HFFc6 (cell line): Measurements from ENCODE around the gene MFSD1. TPM values are rescaled to one million over a fixed set of nuclear protein-coding genes. Genes with fewer than 3 reads are reported as not detected.

Source experiments
- DNase-seq: peaks from one replicate; pipeline ENCODE4 v3.0.0-alpha.2; 2018
- H3K27ac Mint-ChIP-seq: 2 replicates; pipeline ENCODE4 v1.8.0; 2020; ENCODE audit warnings: mild to moderate bottlenecking, mixed read lengths
- H3K27me3 Mint-ChIP-seq: 2 replicates; pipeline ENCODE4 v1.8.0; 2021; ENCODE audit warnings: mild to moderate bottlenecking, moderate library complexity, mixed read lengths; ENCODE audit not compliant: insufficient read depth
- H3K36me3 Mint-ChIP-seq: 2 replicates; pipeline ENCODE4 v1.8.0; 2021; ENCODE audit warnings: low read depth, mixed read lengths
- H3K4me1 Mint-ChIP-seq: 2 replicates; pipeline ENCODE4 v1.8.0; 2020; ENCODE audit warnings: low read depth, mixed read lengths
- H3K4me3 Mint-ChIP-seq: 2 replicates; pipeline ENCODE4 v1.8.0; 2020; ENCODE audit warnings: mild to moderate bottlenecking, moderate library complexity, mixed read lengths
- H3K9me3 Mint-ChIP-seq: 2 replicates; pipeline ENCODE4 v1.8.0; 2020; ENCODE audit warnings: mild to moderate bottlenecking, mixed read lengths
- long read RNA-seq: library from polyadenylated mRNA; unstranded; transcript quantifications from one replicate; pipeline ENCODE4 v2.0.0, GENCODE V29; 2019
- total RNA-seq, 6 experiments: library from RNA; stranded (reverse); fragmentation: NEBNext Ultra II Directional; extraction: Animal tissue kit (Norgen Biotek cat#: 25700); gene quantifications; 2 replicates in 1 of 6; 3 replicates in 5 of 6; pipeline ENCODE4 v1.2.3, GENCODE V29; 2021
- TF ChIP-seq, protein P1 (sequence below): fragments of 200-600 bp; sonication (generic); IDR thresholded peaks from 2 replicates; pipeline ENCODE4 v1.5.0; 2021; ENCODE audit warnings: antibody characterized with exemption, mild to moderate bottlenecking

The MFSD1 gene, protein sequence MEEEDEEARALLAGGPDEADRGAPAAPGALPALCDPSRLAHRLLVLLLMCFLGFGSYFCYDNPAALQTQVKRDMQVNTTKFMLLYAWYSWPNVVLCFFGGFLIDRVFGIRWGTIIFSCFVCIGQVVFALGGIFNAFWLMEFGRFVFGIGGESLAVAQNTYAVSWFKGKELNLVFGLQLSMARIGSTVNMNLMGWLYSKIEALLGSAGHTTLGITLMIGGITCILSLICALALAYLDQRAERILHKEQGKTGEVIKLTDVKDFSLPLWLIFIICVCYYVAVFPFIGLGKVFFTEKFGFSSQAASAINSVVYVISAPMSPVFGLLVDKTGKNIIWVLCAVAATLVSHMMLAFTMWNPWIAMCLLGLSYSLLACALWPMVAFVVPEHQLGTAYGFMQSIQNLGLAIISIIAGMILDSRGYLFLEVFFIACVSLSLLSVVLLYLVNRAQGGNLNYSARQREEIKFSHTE
- total RNA-seq: 10 to 100 TPM; 61.6 to 75.4 (median 68.8) TPM
- long read RNA-seq, transcript MFSD1-203 (16 exons, 2,423 nt): major isoform, 126 of 152 reads
- long read RNA-seq, partial matches to known transcripts: 7 of 152 reads
- long read RNA-seq, other reads (novel, unspliced or antisense): 10 of 152 reads

DNA sequence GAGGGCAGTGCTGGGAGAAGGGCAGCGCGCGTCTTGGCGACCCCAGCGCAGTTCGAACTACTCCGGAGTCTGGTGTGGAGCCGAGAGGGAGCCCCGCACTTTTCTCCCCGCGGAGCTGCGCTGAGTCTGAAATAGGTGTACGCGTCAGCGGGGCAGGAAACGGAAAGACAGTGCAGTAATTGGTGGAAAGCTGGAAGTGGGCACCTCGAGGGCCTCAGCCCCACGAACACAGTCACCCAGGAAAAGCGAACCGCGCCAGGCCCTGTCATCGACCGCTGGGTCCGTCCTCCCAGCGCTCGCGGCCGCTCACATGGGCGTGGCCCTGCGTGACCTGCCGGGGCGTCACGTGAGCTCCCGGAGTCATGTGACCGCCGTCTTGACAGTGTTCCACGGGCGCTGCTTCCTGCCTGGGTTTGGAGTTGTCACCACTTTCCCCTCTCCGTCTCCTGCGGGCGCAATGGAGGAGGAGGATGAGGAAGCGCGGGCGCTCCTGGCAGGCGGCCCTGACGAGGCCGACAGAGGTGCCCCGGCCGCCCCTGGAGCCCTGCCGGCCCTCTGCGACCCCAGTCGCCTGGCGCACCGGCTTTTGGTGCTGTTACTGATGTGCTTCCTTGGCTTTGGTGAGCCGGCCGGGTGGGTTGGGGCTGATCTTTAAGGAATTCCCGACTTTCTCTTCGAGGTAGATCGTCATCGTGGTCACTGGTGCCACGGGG is at the start of gene MFSD1:
MFSD1 (plus strand) TSS at position 359 of the 713 bp plus-strand sequence; CDS start at position 458, 99 bp downstream.
- Mint-ChIP-seq H3K4me3 (peak within 1 kb of the TSS; percentile 92), H3K27ac (peak within 1 kb of the TSS; percentile 93), H3K27me3 (peaks cover 1% of the 10 kb centered on the region), H3K9me3 (no peaks in the 10 kb centered on the region), H3K36me3 (peaks cover 11% of the 10 kb centered on the region), H3K4me1 (peaks cover 52% of the 10 kb centered on the region)
- DNase-seq: peak; percentile 91
- TF ChIP-seq, protein P1, sequence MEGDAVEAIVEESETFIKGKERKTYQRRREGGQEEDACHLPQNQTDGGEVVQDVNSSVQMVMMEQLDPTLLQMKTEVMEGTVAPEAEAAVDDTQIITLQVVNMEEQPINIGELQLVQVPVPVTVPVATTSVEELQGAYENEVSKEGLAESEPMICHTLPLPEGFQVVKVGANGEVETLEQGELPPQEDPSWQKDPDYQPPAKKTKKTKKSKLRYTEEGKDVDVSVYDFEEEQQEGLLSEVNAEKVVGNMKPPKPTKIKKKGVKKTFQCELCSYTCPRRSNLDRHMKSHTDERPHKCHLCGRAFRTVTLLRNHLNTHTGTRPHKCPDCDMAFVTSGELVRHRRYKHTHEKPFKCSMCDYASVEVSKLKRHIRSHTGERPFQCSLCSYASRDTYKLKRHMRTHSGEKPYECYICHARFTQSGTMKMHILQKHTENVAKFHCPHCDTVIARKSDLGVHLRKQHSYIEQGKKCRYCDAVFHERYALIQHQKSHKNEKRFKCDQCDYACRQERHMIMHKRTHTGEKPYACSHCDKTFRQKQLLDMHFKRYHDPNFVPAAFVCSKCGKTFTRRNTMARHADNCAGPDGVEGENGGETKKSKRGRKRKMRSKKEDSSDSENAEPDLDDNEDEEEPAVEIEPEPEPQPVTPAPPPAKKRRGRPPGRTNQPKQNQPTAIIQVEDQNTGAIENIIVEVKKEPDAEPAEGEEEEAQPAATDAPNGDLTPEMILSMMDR: no peak

DNA sequence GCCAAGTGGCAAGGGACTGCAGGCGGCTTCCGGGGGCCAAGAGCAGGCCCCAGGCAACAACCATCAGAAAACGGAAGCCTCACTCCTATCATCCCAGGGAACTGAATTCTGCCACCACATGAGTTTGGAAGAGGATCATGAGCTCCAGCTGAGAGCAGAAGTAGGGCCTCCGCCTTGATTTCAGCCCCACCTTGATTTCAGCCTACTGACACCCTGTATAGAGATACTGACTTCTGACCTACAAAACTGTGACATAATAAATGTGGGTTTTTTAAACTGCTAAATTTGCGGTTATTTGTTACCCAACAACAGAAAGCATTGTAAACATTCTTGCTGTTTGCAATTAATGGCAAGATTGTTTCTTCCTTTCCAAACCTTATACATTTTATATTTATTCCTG is 48.0 kb upstream of the MFSD1 start:
- Mint-ChIP-seq H3K9me3 (no peaks in the 10 kb centered on the region), H3K4me1 (peaks cover 4% of the 10 kb centered on the region), H3K27me3 (no peaks in the 10 kb centered on the region), H3K4me3 (no peak overlapping the region), H3K27ac (no peak overlapping the region), H3K36me3 (peaks cover 7% of the 10 kb centered on the region; the same call in 1 of the 2 replicates)
- TF ChIP-seq, protein P1: no peak
- DNase-seq: no peak

DNA sequence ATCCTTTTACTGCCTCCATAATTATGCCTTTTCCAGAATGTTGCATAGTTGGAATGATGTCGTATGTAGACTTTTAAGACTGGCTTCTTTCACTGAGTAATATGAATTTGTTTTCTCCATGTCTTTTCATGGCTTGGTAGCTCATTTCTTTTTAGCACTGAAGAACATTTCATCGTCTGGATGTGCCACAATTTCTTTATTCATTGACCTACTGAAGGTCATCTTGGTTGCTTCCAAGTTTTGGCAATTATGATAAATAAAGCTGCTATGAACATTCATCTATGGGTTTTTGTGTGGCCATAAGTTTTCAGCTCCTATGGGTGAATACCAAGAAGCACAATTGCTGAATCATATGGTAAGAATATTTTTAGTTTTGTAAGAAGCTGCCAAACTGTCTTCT is 46.4 kb upstream of the MFSD1 start:
- TF ChIP-seq, protein P1: no peak
- DNase-seq: no peak
- Mint-ChIP-seq H3K4me3 (no peak overlapping the region), H3K4me1 (no peaks in the 10 kb centered on the region), H3K36me3 (no peaks in the 10 kb centered on the region), H3K9me3 (no peaks in the 10 kb centered on the region), H3K27ac (no peak overlapping the region), H3K27me3 (no peaks in the 10 kb centered on the region)

DNA sequence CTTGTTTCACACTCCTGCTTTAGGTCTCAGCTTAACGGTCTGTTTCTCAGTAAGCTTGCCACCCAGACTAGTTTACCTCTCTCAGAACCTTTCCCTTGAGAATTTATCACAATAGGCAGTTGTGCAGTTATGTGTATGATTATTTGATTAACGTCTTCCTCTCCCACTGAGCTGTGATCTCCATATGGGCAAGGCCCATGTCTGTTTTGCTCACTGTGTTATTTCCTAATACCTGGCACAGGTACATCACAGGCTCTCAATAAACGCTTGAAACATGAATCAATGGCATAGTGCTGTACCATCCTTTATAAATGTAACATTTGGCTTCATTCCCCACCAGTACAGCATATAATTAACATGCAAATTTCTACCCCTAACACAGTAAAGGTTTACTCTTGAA is 40.5 kb upstream of the MFSD1 start:
- no peaks in the 10 kb centered on the region; the same call in 1 of the 2 replicates for H3K27me3 Mint-ChIP-seq
- DNase-seq: no peak
- no peaks in the 10 kb centered on the region for H3K36me3 Mint-ChIP-seq
- TF ChIP-seq, protein P1: no peak
- H3K9me3 Mint-ChIP-seq: no peaks in the 10 kb centered on the region
- H3K4me1 Mint-ChIP-seq: no peaks in the 10 kb centered on the region
- H3K4me3 Mint-ChIP-seq: no peak overlapping the region
- H3K27ac Mint-ChIP-seq: no peak overlapping the region

DNA sequence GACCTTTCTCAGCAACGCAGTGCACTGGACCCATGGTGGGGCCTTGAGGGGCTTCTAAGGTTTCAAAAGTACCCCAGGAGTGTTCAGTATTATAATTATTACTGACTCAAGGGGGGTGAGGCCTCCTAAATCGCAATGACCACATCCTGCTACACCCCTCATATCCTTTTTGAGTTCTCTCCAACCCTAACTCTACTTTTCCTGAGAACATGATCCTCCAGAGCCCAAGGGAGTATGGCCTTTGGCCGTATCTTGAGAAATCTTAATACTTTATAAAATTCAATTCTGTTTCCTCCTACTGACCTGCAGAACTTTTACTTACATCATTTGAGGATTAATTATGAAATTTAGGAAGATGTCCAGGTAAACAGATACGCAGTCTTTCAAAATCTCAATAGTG is 39.2 kb upstream of the MFSD1 start:
- no peaks in the 10 kb centered on the region; the same call in 1 of the 2 replicates for H3K27me3 Mint-ChIP-seq
- no peak for DNase-seq
- H3K27ac Mint-ChIP-seq: no peak overlapping the region
- TF ChIP-seq, protein P1: no peak
- H3K36me3 Mint-ChIP-seq: no peaks in the 10 kb centered on the region
- no peaks in the 10 kb centered on the region for H3K9me3 Mint-ChIP-seq
- no peak overlapping the region for H3K4me3 Mint-ChIP-seq
- H3K4me1 Mint-ChIP-seq: no peaks in the 10 kb centered on the region; the same call in 1 of the 2 replicates
